Stimulated activated CD8-positive, alpha-beta memory T cell treated with anti-CD3 and anti-CD28 coated beads, Interleukin-12 subunit alpha, Interleukin-12 subunit beta, amount 100 ng/mL, for 1 hour (primary cell): Measurements from ENCODE around the gene SLC16A6.
"Not testable (repeated sequence)": the region's sequence is repeated elsewhere in the genome, so short reads cannot be mapped to it uniquely, and the experiment has no call there.

Experiments used
- DNase-seq: peaks from one replicate; pipeline ENCODE4 v3.0.0-alpha.2; 2020; ENCODE audit warnings: low read depth

Gene SLC16A6

GRCh38 chr17:68248199-68248825 is 42.6 kb downstream of the SLC16A6 start:
- DNase-seq, result no peak

DNA sequence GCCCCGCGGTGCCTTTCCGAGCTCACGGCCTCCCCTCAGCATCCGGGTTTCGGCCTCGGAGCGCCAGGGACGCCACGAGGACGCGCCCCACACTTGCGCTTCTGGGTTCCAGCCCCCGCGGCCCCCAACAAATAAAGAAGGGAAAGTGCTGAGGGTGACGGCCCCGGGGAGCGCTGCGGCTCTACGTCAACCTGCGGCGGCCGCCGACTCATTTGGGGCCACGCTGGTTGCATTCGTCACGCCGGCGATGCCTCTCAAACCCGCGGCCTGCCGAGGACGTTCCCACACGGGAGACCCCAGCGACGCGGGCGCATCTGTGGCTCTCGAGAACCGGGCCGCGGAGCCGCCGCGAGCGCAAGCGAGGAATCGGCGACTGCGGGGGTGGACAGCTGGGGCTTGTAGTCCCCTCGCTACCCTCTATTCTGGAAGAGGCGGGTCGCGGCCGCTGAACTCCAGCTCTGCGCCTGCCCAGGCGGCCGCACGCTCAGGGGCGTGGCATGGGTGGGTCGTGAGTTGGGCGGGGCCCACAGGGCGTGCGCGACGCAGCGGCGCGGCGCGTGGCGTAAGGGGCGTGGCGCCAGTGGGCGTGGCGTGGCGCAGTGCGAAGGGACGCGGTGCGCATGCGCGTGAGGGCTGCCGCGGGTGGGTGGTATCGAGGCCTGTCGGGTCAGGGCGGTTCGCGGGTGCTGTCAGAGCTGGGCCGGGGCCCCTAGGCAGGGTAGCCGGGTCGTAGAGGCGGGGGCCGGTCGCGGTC is 43.3 kb downstream of the SLC16A6 start, which contains the start of gene AMZ2:
Gene AMZ2 (plus strand): TSS at position 599 of the 754 bp plus-strand sequence. CDS start 2,145 bp downstream, outside the sequence.
- peak; percentile 98 for DNase-seq

DNA sequence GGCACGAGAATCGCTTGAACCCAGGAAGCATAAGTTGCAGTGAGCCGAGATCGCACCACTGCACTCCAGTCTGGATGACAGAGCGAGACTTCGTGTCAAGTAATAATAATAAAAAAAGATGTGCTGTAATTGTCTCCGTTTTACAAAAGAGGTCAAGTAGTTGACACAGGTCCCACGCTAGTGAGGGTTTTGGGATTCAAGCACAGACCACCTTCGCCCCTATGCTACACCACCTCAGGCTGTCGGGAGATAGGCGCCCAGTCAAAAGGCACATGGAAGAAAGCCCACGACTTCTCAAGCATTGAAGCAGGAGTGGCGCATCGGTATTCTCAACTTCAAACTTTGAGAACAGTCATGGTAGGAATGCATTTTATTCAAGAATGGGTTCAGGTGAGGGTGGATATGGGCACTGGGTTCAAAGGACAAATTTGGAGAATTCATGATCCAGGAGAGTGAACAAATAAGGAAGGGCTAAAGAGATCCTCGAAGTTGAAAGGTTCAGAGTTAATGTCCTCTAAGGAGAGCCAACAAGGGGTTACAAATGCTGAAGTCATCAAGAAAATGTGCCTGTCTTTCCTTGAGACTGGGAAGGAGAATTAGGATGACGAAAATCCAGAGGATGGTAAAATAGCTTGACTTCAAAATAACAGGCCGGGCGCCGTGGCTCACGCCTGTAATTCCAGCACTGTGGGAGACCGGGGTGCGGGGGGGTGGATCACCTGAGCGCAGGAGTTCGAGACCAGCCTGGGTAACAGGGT is 44.5 kb downstream of the SLC16A6 start:
- DNase-seq, result no peak

DNA sequence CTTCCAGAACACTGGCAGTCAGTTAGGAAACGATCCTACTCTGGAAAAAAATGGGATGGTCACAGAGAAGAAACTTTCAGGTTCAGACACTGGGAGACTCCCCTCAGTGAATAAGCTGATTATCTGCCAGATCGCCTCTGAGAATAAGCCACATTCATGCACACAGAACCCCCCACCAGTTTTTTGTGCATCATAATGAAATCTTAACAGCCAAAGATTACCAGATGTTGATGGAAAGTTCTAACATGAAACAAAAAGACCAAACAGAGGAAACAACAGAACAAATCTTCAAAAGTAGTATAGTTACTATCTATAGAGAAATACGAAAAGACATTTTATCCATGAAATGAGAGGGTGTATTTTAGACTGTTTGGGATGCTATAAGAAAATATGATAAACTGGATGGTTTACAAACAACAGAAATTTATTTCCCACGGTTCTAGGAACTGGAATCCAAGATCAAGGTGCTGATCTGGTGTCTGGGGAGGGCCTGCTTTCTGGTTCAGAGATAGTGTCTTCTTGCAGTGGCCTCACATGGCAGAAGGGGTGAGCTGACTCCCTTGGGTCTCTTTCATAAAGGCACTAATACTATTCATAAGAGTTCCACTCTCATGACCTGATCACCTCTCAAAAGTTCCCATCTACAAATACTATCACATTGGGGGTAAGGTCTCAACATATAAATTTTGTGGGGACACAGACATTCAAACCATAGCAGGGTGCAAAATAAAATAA is 51.1 kb downstream of the SLC16A6 start:
- DNase-seq, result no peak

DNA sequence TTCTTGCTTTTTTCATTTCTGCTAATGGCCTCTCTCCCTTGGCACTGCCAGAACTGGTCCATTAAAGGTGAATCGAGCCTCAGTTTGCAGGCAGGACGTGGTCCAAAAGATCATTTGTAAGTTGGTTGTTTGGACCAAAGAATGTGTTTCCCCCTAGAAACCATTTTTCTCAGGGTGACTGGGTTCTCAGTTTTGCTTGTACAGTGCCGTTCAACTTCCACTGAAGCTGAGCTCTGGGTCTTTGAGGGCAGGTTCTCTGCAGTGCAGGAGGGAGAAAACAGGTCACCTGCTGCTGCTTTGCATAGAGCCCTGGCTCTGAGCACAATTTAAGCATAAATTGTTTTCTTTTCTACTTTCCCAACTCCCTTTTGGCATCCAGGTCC is 52.1 kb downstream of the SLC16A6 start:
- no peak for DNase-seq

DNA sequence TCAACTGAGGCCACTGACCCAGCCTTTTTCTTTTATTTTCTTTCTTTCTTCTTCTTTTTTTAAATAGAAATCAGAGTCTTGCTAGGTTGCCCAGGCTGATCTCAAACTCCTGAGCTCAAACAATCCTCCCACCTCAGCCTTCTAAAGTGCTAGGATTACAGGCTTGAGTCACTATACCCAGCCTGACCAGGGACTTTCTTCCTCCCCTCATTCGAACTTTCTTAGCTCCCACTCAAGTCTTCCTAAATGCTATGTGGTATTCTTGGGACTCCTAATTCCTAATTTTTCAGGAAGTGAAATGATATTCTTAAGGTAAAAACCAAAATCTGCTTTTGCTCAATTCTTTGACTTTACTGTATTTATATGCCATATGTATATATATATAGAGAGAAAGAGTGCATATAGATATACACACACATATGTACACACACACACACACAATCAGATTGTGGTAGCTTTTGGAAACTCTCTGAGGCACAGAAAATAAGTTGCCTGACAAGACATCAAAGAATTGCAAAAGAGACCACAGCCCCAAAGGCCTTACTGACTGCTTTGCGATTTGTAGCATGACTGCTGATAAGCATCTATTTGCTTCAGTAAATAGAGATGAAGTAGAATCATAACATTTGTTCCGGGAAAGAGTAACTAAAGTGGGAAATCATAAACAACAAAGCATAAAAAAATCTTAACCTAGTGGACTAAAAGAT is 52.6 kb downstream of the SLC16A6 start:
- no peak for DNase-seq

GRCh38 chr17:68237369-68238163 is 53.4 kb downstream of the SLC16A6 start:
- DNase-seq, result not testable (repeated sequence)

GRCh38 chr17:68235336-68235791 is 55.6 kb downstream of the SLC16A6 start:
- DNase-seq, result not testable (repeated sequence)

GRCh38 chr17:68234726-68235335 is 56.1 kb downstream of the SLC16A6 start:
- not testable (repeated sequence) for DNase-seq

DNA sequence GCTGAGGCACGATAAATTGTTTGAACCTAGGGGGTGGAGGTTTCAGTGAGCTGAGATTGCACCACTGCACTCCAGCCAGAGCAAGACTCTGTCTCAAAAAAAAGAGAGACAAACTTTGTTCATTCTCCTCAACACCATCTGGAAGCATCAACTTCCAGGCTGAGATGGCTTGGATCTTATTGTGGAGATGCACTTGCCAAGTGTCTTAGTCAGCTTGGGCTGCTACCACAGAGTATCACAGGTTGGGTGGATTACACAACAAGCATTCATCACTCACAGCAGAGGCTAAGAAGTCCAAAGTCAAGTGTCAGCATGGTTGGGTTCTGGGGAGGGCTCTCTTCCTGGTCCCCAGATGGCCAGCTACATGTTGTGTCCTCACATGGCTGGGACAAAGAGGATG is 58.2 kb downstream of the SLC16A6 start:
- DNase-seq, result not testable (repeated sequence)

DNA sequence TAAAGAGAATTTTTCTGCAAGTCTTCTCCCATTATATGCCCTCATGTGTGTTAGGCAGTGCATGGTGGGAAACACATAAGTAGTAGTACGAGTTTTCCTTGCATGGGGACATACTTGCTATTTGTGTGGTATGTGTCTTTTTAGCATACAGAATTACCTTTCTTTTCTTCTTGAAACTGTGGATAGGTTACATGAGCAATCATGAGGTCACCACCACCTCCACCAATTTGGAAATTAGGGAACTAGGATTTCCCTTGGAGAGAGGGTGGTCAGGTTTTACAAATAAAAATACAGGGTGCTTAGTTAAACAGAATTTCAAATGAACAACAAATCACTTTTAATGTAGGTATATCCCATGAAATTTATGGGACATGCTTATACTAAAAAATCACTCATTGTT is 59.4 kb downstream of the SLC16A6 start:
- no peak for DNase-seq

DNA sequence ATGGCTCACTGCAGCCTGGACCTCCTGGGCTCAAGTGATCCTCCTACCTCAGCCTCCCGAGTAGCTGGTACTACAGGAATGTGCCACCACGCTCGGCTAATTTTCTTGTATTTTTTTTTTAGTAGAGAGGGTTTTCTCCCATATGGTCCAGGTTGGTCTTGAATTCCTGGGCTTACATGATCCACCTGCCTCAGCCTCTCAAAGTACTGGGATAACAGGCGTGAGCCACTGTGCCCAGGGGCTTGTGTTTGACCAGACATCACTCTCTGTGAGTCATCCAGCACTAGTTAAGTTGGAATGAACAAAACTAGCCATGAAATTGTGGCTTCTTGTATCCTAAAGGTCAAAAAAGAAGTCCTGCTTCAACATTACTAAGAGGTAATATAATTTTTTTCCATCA is 59.8 kb downstream of the SLC16A6 start:
- not testable (repeated sequence) for DNase-seq

- DNase-seq, result no peak
Observed at GRCh38 chr17:68229619-68230018, 61.3 kb downstream of the SLC16A6 start.

GRCh38 chr17:68228817-68229570 is 61.9 kb downstream of the SLC16A6 start:
- no peak for DNase-seq

DNA sequence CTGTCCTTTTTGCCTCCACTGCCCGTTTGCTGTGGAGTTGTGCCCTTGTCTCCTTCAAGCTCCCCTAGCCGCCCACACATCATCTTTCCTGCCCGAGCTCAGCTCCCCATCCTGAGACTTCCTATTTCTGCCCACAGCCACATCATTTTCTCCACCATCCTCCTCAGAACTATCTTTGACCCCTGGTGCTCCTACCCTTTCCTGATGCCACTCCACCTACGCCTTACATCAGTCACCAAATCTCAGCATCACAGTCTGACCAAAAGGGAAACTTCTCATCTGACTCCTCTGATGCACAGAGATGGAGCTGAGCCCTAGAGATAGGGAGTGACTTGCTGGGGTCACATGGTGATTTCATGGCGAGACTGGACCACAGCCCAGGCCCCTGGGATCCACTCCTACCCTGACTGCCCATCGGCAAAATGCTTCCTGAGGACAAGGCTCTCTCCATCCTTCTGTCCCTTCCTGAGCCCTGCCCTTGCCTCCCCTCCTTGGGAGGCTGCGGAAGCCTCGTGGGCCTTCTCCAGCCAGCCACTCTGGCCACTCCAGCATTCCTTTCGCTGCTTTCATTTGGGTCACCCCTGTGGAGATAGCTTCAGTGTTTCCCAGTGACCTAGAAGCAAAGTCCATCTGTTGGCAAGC is 62.8 kb downstream of the SLC16A6 start:
- not testable (repeated sequence) for DNase-seq

GRCh38 chr17:68225055-68225454 is 65.9 kb downstream of the SLC16A6 start:
- DNase-seq, result not testable (repeated sequence)

GRCh38 chr17:68222606-68223005 is 68.3 kb downstream of the SLC16A6 start:
- DNase-seq, result no peak

DNA sequence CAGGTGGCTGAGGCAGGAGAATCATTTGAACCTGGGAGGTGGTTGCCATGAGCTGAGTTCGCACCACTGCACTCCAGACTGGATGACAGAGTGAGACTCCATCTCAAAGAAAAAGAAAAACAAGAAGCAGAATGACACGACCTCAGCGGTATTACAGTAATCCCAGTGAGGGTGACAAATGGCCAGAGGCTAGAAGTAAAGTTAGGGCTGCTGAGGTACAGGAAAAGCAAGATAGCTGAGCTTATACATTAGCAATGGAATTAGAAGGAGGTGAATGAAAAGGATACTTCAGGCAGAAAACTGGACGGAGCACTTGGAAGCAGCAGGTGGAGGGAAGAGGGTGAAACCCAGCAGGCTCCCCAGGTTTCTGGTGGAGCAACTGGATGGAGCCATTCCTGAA is 69.1 kb downstream of the SLC16A6 start:
- DNase-seq, result no peak

- not testable (repeated sequence) for DNase-seq
Observed at GRCh38 chr17:68220786-68221185, 70.1 kb downstream of the SLC16A6 start.
